GM10266 (cell line): ENCODE results near the gene CLEC16A.

Experiments used
- DNase-seq: peaks from one replicate; pipeline ENCODE4 v3.0.0; 2012; ENCODE audit errors: extremely low spot score
- TF ChIP-seq, protein P1 (sequence below): IDR thresholded peaks from 2 replicates; pipeline ENCODE4 v1.5.1; 2012; ENCODE audit warnings: mild to moderate bottlenecking, low read depth; ENCODE audit not compliant: control insufficient read depth, insufficient read depth; ENCODE audit errors: missing control alignments

Gene CLEC16A

DNA sequence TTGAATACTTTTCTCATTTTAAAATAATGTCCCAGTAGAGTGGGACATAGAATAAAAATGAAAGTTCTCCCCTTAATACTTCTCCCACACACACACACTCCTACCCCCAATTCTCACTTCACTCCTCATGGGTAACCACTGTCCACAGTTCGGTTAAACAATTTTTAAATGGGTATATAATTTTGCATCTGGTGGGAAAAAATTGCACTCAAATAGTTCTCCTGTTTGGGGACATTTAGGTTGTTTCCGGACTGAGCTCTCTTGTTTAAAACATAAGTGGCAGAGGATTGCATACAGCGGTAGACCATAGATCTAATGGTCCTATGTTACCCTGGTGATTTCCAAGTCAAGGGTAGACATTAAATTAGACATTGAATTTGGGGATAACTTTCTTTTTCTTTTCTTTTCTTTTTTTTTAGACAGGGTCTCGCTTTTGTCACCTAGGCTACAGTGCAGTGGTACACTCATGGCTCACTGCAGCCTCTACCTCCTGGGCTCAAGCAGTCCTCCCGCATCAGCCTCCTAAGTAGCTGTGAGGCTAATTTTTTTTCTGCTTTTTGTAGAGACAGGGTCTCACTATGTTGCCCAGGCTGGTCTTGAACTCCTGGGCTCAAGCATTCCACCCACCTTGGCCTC, 173.3 kb downstream of the CLEC16A start:
- TF ChIP-seq, protein P1, sequence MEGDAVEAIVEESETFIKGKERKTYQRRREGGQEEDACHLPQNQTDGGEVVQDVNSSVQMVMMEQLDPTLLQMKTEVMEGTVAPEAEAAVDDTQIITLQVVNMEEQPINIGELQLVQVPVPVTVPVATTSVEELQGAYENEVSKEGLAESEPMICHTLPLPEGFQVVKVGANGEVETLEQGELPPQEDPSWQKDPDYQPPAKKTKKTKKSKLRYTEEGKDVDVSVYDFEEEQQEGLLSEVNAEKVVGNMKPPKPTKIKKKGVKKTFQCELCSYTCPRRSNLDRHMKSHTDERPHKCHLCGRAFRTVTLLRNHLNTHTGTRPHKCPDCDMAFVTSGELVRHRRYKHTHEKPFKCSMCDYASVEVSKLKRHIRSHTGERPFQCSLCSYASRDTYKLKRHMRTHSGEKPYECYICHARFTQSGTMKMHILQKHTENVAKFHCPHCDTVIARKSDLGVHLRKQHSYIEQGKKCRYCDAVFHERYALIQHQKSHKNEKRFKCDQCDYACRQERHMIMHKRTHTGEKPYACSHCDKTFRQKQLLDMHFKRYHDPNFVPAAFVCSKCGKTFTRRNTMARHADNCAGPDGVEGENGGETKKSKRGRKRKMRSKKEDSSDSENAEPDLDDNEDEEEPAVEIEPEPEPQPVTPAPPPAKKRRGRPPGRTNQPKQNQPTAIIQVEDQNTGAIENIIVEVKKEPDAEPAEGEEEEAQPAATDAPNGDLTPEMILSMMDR, result no peak
- no peak for DNase-seq

DNA sequence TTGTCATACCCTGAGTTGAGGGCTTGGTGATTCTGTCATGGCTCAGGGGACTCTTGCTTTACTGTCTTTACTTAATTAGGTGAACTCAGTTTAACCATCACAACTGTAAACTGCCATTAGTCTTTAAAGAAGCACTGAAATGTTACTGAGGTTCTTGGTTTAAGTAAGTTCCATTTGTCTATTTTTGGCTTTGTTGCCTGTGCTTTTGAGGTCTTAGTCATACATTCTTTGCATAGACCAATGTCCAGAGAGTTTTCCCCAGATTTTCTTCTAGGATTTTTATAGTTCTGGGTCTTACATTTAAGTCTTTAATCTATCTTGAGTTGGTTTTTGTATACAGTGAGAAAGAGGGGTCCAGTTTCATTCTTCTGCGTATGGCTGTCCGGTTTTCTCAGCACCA, 174.1 kb downstream of the CLEC16A start:
- no peak for DNase-seq
- TF ChIP-seq, protein P1, result no peak

DNA sequence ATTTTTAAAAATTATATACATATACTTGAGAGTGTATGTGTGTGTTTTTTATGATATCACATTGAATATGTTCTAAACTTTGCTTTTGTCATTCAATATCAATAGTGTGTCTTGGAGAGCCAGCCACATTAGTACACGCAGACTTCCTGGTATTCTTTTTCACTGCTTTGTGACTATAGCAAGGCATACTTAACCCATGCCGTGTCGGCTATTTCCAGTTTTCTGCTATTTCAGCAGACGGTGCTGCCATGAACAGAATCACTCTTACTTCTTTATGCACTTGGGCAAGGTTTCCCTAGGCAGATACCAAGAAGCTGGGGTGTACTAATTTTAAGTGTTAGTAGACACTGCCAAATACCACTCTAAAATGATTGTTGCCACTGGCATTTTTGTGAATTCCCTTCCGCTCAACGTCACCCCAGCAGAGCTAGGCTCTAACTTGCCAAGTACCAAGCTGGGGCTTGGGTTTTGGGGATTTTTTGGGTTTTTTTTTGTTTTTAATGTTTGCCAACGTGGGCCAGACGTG, 176.8 kb downstream of the CLEC16A start:
- TF ChIP-seq, protein P1, result no peak
- DNase-seq, result no peak

DNA sequence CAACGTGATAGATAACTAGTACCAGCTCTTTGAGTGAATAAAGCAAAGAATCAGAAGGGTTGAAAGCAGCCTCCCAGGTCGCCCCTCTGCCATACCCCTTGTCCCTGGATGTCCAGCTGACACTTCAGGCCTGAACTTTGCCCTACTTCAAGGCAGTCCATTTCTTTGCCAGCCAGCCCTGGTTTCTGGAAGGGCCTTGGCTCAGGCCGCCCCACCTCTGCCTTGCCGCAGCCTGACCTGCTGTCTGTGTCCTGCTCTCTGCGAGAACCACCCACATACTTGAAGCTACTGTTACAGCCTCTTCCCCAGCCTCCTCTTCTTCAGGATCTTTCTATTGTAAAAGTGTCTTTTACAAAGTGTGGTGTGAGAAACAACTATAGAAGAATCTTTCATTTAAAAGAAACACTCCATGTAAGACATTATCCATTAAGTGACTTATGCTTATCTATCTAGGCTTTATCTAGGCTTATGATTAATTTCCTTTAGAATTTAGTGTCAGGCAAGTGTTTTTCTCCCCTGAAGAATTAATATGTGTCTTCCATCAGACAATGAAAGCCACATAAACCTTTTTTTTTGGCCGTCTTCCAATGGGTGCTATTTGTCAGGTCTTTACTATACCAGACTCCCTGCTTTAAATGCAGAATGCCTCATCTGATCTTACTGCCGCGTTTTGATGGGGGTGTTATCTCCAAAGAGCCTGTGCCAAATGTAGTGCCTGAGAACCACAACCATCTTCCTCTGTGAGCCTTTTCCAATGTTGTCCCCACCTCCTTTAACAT, 177.7 kb downstream of the CLEC16A start:
- TF ChIP-seq, protein P1, result no peak
- no peak for DNase-seq

DNA sequence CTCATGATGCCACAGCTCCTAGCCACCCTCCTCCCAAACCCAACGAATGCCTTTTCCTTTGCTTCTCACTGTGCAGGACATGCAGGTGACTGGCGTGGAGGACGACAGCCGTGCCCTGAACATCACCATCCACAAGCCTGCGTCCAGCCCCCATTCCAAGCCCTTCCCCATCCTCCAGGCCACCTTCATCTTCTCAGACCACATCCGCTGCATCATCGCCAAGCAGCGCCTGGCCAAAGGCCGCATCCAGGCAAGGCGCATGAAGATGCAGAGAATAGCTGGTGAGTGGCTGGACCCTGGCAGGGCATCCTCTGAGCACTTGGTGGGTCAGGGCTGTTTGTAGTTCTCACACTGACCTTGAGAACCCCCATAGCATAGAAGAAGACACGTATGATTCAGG, 179.3 kb downstream of the CLEC16A start:
- TF ChIP-seq, protein P1, result no peak
- no peak for DNase-seq

DNA sequence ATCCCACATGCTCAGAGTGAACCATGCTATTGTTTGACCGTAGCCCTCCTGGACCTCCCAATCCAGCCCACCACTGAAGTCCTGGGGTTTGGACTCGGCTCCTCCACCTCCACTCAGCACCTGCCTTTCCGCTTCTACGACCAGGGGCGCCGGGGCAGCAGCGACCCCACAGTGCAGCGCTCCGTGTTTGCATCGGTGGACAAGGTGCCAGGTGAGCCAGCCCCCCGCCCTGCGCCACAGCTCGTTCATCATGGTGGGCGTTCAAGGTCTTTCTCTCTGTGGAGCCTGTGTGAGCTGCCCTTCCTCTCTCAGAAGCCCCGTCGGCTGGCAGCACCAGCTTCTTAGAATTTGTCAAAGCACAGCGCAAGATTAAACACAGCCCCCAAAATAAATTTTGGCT, 181.6 kb downstream of the CLEC16A start:
- TF ChIP-seq, protein P1, result no peak

DNA sequence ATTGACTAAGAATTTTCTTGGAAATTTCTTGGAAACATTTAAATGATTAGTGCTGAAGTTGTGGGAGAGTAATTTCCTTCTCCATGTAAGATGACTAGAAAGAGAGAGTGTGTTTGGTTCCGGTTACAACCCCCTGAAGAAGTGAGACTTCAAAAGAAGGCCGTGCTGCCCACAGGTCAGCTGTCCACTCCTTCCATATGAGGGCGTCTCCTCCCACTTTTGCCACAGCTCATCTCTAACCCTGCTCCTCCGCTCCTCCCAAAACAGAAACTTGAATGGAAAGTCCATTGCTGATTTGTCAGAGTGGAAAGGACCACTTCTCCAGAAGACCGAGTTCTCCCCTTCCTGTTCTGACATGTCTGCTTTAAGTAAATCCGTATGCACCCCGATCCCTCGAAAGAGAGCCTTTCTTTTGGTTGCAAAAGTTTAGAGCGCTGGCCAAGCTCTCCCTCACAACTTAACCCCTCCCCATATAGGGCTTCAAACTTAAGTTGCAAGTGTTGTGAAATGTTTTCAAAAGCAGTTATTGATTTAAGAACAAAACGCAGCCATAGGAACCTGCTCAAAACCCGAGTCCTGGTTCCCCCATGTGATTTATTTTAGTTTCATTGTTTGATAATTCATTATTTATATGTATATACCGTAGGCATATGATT, 182.2 kb downstream of the CLEC16A start:
- TF ChIP-seq, protein P1, result no peak
- DNase-seq, result no peak

More for the DNA sequence above, 181.6 kb downstream of the CLEC16A start:
- no peak for DNase-seq
